ENCODE data around the gene B3GAT3. TPM values are rescaled to one million over a fixed set of nuclear protein-coding genes. Genes with fewer than 3 reads are reported as not detected.

Gene B3GAT3
- total RNA-seq, 1 donor, result 30.8 TPM

DNA sequence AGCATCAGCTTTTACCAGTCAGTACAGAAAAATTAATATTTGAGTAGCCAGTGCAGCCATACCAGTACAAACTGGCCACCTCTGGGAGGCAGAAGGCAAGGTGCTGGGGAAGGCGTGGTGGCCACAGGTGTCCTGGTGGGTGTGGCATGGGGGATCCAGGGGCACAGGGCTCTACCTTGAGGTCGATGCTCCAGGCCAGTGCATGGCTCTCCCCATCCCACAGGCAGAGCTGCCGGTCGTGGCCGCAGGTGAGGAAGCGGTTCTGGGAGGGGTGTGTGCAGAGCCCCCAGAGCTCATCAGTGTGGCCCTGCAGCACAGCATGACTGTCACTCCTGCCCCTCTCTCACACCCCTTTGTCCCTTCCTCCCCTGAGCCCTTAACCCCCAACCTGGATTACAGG, 16.3 kb downstream of the B3GAT3 start:
- no peak for DNase-seq (ENCODE audit: insufficient read length, low spot score, missing footprints)
- Histone ChIP-seq H3K27ac (ENCODE audit: low read depth, low read length) (no peak overlapping the region), H3K9me3 (ENCODE audit: low read depth, low read length) (no peaks in the 10 kb centered on the region), H3K4me3 (ENCODE audit: insufficient read depth, low read length) (no peak overlapping the region), H2AFZ (ENCODE audit: low read length) (no peak overlapping the region), H3K79me2 (ENCODE audit: insufficient read depth, low read length) (peaks cover 12% of the 10 kb centered on the region), H3K27me3 (ENCODE audit: insufficient read depth, low read length) (no peaks in the 10 kb centered on the region), H3K4me1 (ENCODE audit: insufficient read depth, low read length) (peaks cover 10% of the 10 kb centered on the region), H3K4me2 (ENCODE audit: insufficient read depth, low read length) (no peak overlapping the region), H4K20me1 (ENCODE audit: insufficient read depth, low read length) (peaks cover 6% of the 10 kb centered on the region), H3K36me3 (ENCODE audit: insufficient read depth, low read length) (peaks cover 45% of the 10 kb centered on the region)
- TF ChIP-seq, protein P1, sequence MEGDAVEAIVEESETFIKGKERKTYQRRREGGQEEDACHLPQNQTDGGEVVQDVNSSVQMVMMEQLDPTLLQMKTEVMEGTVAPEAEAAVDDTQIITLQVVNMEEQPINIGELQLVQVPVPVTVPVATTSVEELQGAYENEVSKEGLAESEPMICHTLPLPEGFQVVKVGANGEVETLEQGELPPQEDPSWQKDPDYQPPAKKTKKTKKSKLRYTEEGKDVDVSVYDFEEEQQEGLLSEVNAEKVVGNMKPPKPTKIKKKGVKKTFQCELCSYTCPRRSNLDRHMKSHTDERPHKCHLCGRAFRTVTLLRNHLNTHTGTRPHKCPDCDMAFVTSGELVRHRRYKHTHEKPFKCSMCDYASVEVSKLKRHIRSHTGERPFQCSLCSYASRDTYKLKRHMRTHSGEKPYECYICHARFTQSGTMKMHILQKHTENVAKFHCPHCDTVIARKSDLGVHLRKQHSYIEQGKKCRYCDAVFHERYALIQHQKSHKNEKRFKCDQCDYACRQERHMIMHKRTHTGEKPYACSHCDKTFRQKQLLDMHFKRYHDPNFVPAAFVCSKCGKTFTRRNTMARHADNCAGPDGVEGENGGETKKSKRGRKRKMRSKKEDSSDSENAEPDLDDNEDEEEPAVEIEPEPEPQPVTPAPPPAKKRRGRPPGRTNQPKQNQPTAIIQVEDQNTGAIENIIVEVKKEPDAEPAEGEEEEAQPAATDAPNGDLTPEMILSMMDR (IDR thresholded peaks at IDR 0.05; ENCODE audit: extremely low read depth, low read depth, low read length), result no peak

GRCh38 chr11:62604460-62605120, 17.2 kb downstream of the B3GAT3 start:
- Histone ChIP-seq H3K9me3 (ENCODE audit: low read depth, low read length) (no peaks in the 10 kb centered on the region), H3K27ac (ENCODE audit: low read depth, low read length) (no peak overlapping the region), H3K27me3 (ENCODE audit: insufficient read depth, low read length) (no peaks in the 10 kb centered on the region), H4K20me1 (ENCODE audit: insufficient read depth, low read length) (peaks cover 13% of the 10 kb centered on the region), H3K4me3 (ENCODE audit: insufficient read depth, low read length) (no peak overlapping the region), H2AFZ (ENCODE audit: low read length) (no peak overlapping the region), H3K4me1 (ENCODE audit: insufficient read depth, low read length) (peaks cover 18% of the 10 kb centered on the region), H3K79me2 (ENCODE audit: insufficient read depth, low read length) (peaks cover 19% of the 10 kb centered on the region), H3K4me2 (ENCODE audit: insufficient read depth, low read length) (no peak overlapping the region), H3K36me3 (ENCODE audit: insufficient read depth, low read length) (peaks cover 46% of the 10 kb centered on the region)
- DNase-seq (ENCODE audit: insufficient read length, low spot score, missing footprints), result no peak
- TF ChIP-seq, protein P1 (IDR thresholded peaks at IDR 0.05; ENCODE audit: extremely low read depth, low read depth, low read length), result no peak

DNA sequence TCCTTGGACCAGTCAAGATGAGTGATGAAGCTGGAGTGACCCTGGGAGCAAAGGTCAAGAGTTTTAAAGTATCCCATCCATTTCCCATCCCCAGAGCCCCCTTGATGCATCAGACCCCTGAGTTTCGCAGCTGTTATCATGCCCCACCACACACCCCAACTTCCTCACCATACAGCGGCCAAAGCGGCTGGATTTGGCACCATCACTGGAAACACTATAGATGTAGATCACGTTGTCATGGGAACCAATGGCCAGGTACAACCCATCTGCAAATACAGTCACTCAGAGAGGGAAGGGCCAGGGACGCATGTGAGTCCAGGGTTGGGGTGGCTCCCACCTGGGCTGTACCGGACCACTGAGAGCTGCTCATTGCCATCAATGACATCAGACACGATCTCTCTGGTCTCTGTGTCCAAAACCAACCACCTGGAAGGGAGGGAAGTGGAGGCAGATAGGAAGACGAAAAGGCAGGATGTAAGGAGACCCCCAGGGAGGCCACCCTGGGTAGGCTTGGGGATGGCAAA, 17.9 kb downstream of the B3GAT3 start:
- Histone ChIP-seq H3K4me3 (ENCODE audit: insufficient read depth, low read length) (no peak overlapping the region), H3K4me1 (ENCODE audit: insufficient read depth, low read length) (peaks cover 25% of the 10 kb centered on the region), H3K4me2 (ENCODE audit: insufficient read depth, low read length) (no peak overlapping the region), H3K27ac (ENCODE audit: low read depth, low read length) (no peak overlapping the region), H4K20me1 (ENCODE audit: insufficient read depth, low read length) (peaks cover 16% of the 10 kb centered on the region), H2AFZ (ENCODE audit: low read length) (no peak overlapping the region), H3K79me2 (ENCODE audit: insufficient read depth, low read length) (peaks cover 23% of the 10 kb centered on the region), H3K9me3 (ENCODE audit: low read depth, low read length) (no peaks in the 10 kb centered on the region), H3K36me3 (ENCODE audit: insufficient read depth, low read length) (peaks cover 49% of the 10 kb centered on the region), H3K27me3 (ENCODE audit: insufficient read depth, low read length) (no peaks in the 10 kb centered on the region)
- TF ChIP-seq, protein P1 (IDR thresholded peaks at IDR 0.05; ENCODE audit: extremely low read depth, low read depth, low read length), result no peak
- peak; percentile 68 for DNase-seq (ENCODE audit: insufficient read length, low spot score, missing footprints)

DNA sequence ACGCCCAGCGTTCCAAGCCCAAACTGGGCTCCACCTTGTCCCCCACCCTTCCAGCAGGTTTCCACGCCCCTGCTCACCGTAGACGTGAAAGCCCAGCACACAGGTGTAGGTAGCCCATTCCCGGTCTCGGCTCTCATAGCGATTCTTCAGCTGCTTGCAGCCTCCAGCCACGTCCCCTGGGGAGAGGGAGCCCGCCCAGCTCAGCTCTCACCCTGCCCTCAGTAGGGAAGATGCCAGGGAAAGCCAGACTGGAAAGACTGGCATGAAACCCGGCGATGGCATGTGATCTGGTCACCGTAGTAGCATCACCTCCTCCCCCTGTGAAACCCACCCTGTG, 18.7 kb downstream of the B3GAT3 start:
- Histone ChIP-seq H3K9me3 (ENCODE audit: low read depth, low read length) (no peaks in the 10 kb centered on the region), H3K27me3 (ENCODE audit: insufficient read depth, low read length) (no peaks in the 10 kb centered on the region), H2AFZ (ENCODE audit: low read length) (no peak overlapping the region), H4K20me1 (ENCODE audit: insufficient read depth, low read length) (peaks cover 22% of the 10 kb centered on the region), H3K4me2 (ENCODE audit: insufficient read depth, low read length) (peak overlapping the region; percentile 96), H3K4me3 (ENCODE audit: insufficient read depth, low read length) (peak overlapping the region; percentile 96), H3K4me1 (ENCODE audit: insufficient read depth, low read length) (peaks cover 27% of the 10 kb centered on the region), H3K36me3 (ENCODE audit: insufficient read depth, low read length) (peaks cover 52% of the 10 kb centered on the region), H3K79me2 (ENCODE audit: insufficient read depth, low read length) (peaks cover 31% of the 10 kb centered on the region), H3K27ac (ENCODE audit: low read depth, low read length) (no peak overlapping the region)
- TF ChIP-seq, protein P1 (IDR thresholded peaks at IDR 0.05; ENCODE audit: extremely low read depth, low read depth, low read length), result no peak
- no peak for DNase-seq (ENCODE audit: insufficient read length, low spot score, missing footprints)

Measured in osteoblast (primary cell).